Measurements from ENCODE around the gene CCDC106.

The CCDC106 gene

DNA sequence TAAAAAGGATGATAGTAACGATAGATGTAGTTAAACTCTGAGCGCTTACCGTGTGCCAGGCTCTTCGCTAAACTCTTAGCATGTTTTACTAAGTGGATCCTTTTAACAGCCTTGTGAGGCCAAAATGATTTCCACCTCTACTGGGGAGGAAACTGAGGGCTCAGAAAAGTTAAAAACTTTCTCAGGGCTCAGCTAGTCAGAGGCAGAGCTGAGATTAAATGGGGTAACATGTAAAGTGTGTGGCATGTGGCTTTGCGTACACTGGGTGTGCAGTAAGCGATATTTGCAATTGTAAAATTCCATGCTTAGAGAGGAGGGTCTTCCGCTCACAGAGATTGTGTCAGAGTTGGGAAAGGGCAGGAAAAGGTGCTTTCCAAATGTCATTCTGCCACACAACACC is 8.5 kb downstream of the CCDC106 start:
- Histone ChIP-seq H3K4me3 (ENCODE audit: low read length) (peak overlapping the region; percentile 97), H3K9ac (ENCODE audit: low read depth, low read length) (peak overlapping the region; percentile 98), H3K27me3 (ENCODE audit: insufficient read depth, low read length) (no peaks in the 10 kb centered on the region), H3K9me3 (ENCODE audit: insufficient read depth, low read depth, low read length) (no peaks in the 10 kb centered on the region), H3K4me1 (ENCODE audit: insufficient read depth, low read length) (peaks cover 18% of the 10 kb centered on the region), H3K27ac (ENCODE audit: low read length) (no peak overlapping the region), H3K36me3 (ENCODE audit: insufficient read depth, low read depth, low read length) (peaks cover 39% of the 10 kb centered on the region)

DNA sequence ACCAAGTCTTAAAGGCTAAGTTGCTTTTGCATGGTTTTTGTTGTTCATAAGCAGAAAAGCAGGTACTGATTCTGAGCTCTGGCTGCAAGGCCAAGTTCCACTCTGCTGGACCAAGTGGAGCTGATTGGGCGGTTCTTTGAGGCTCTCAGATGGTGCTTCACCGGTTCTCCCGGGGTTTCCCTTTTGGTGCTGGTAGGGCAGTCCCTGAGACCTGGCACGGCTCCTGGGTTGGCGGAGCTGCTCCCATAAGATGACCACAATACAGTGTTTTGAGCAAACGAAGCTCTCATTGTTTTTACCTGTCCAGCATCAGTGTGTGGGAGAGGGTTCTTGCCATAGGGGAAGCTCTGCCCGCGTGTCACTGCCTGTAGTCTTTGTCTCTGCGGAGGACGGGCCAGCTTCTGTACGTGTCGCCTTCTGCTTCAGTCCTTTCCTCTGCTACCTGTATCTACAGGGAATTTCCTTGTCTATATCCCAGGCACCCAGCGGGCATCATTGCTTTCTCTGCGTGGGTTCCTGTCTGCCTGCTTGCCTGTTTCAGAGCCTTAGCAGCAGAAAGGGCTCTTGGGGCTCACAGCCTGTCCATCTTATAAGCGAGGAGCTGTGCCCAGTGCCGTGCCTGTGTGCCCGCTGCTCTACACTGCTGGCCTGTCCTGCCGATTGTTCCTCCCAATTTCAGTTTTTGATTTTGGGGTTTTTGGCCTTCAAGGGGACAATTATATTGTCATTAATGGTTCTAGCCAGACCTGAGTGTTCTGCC is 9.2 kb downstream of the CCDC106 start:
- Histone ChIP-seq H3K4me3 (ENCODE audit: low read length) (peak overlapping the region; percentile 97), H3K36me3 (ENCODE audit: insufficient read depth, low read depth, low read length) (peaks cover 45% of the 10 kb centered on the region), H3K9ac (ENCODE audit: low read depth, low read length) (peak overlapping the region; percentile 98), H3K9me3 (ENCODE audit: insufficient read depth, low read depth, low read length) (no peaks in the 10 kb centered on the region), H3K27me3 (ENCODE audit: insufficient read depth, low read length) (no peaks in the 10 kb centered on the region), H3K27ac (ENCODE audit: low read length) (no peak overlapping the region), H3K4me1 (ENCODE audit: insufficient read depth, low read length) (peaks cover 18% of the 10 kb centered on the region)

DNA sequence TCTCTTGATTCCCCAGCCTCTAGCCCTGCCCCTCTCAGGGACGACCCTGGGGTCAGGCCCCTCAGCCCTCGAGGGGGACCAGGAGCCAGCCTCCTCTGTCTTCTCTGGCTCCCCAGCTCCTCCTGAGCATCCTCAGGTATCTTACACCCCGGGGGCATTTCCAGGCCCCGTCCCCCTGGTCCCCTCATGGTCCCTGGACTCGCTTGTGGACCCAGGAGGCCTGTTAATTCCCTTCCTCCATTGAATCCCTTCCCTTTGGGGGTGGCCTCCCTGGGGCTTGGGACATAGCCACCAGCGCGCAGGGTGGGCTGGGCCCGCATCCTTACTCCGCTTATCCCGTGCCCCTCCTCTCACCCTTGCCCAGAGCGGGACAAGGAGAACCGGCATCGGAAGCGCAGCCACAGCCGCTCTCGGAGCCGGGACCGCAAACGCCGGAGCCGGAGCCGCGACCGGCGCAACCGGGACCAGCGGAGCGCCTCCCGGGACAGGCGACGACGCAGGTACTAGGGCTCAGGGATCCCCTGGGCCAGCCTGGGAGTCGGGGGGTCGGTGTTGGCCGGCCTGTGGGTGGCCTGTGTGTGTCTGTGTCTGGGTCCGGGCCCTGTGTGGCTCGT is 10.9 kb downstream of the CCDC106 start:
- H3K36me3 ChIP-seq (ENCODE audit: insufficient read depth, low read depth, low read length): peaks cover 63% of the 10 kb centered on the region
- H3K4me3 ChIP-seq (ENCODE audit: low read length): no peak overlapping the region
- no peak overlapping the region for H3K27ac ChIP-seq (ENCODE audit: low read length)
- H3K9me3 ChIP-seq (ENCODE audit: insufficient read depth, low read depth, low read length): no peaks in the 10 kb centered on the region
- H3K27me3 ChIP-seq (ENCODE audit: insufficient read depth, low read length): no peaks in the 10 kb centered on the region
- H3K9ac ChIP-seq (ENCODE audit: low read depth, low read length): 0 out of 2 replicates have a peak overlapping the region, but pooled peaks have one; percentile 30
- H3K4me1 ChIP-seq (ENCODE audit: insufficient read depth, low read length): peaks cover 18% of the 10 kb centered on the region

DNA sequence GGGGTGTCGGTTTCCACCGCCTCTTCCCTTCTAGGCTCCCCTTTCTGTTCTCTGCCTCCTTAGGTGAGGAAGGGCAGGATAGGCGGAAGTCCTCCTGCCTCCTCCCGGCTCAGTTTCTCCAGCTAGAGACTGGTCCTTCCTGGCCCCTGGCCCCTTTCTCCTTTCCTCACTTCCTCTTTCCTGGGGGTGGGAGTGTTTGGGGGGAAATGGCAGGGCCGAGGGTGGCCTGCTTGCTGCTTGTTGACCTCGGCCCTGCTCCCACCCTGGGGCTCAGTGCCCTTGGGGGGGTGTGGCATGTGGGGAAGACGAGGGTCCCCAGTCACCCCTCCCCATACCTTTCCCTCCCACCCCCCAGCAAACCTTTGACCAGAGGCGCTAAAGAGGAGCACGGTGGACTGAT is 11.8 kb downstream of the CCDC106 start:
- Histone ChIP-seq H3K36me3 (ENCODE audit: insufficient read depth, low read depth, low read length) (peaks cover 72% of the 10 kb centered on the region), H3K4me3 (ENCODE audit: low read length) (no peak overlapping the region), H3K9ac (ENCODE audit: low read depth, low read length) (0 out of 2 replicates have a peak overlapping the region, but pooled peaks have one; percentile 30), H3K27me3 (ENCODE audit: insufficient read depth, low read length) (no peaks in the 10 kb centered on the region), H3K9me3 (ENCODE audit: insufficient read depth, low read depth, low read length) (no peaks in the 10 kb centered on the region), H3K4me1 (ENCODE audit: insufficient read depth, low read length) (peaks cover 18% of the 10 kb centered on the region), H3K27ac (ENCODE audit: low read length) (no peak overlapping the region)

DNA sequence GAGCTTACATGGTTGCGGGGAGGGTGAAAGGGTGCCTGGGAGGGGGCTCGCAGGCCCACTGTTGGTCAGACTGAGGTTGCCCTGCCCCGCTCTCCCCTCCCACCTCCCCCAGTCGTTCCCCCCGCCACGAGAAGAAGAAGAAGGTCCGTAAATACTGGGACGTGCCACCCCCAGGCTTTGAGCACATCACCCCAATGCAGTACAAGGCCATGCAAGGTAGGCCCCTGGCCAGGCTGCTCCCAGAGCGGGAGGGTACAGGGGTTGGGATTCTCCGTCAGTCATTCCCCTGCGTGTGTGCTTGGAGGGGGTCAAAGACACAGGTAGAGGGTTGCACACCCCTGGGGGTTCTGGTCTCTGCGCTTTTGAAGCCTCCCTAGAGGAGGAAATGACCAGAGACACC is 12.4 kb downstream of the CCDC106 start:
- no peak overlapping the region for H3K27ac ChIP-seq (ENCODE audit: low read length)
- peaks cover 18% of the 10 kb centered on the region for H3K4me1 ChIP-seq (ENCODE audit: insufficient read depth, low read length)
- no peak overlapping the region for H3K4me3 ChIP-seq (ENCODE audit: low read length)
- H3K36me3 ChIP-seq (ENCODE audit: insufficient read depth, low read depth, low read length): peaks cover 77% of the 10 kb centered on the region
- no peak overlapping the region for H3K9ac ChIP-seq (ENCODE audit: low read depth, low read length)
- H3K9me3 ChIP-seq (ENCODE audit: insufficient read depth, low read depth, low read length): no peaks in the 10 kb centered on the region
- no peaks in the 10 kb centered on the region for H3K27me3 ChIP-seq (ENCODE audit: insufficient read depth, low read length)

DNA sequence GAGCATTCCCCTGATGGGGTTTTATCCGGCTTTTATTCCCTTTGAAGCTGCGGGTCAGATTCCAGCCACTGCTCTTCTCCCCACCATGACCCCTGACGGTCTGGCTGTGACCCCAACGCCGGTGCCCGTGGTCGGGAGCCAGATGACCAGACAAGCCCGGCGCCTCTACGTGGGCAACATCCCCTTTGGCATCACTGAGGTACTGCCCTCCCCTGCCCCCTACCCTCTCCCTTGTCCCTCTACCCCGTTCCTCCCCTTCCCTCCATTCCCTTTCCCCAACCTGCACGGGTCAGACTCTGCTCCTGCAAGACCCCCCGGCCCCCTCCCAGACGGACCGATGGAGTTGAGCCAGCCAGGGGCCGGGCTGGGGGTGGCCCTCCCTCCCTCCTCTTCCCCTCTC is 13.0 kb downstream of the CCDC106 start:
- Histone ChIP-seq H3K4me3 (ENCODE audit: low read length) (no peak overlapping the region), H3K4me1 (ENCODE audit: insufficient read depth, low read length) (peaks cover 18% of the 10 kb centered on the region), H3K9me3 (ENCODE audit: insufficient read depth, low read depth, low read length) (no peaks in the 10 kb centered on the region), H3K27me3 (ENCODE audit: insufficient read depth, low read length) (no peaks in the 10 kb centered on the region), H3K36me3 (ENCODE audit: insufficient read depth, low read depth, low read length) (peaks cover 83% of the 10 kb centered on the region), H3K27ac (ENCODE audit: low read length) (no peak overlapping the region), H3K9ac (ENCODE audit: low read depth, low read length) (no peak overlapping the region)

DNA sequence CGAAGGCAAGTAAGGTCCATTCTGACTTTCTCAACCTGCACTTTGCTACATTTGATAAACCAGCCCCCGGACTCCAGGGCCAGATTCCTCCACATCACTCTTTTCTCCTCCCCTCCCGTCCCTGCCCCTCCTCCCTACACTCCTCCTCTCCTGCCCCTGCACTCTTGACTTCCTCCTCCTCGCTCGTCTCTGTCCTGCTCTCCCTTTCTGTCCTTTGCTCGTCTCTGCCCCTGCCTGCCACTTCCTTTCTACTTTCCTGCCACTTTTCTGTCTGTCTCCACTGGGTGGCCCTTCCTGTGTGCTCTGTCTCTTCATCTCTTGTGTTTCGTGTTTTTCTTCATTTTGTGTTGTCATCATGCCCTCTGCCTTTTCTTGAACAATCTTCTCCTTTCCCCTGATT is 13.8 kb downstream of the CCDC106 start:
- peaks cover 12% of the 10 kb centered on the region for H3K4me1 ChIP-seq (ENCODE audit: insufficient read depth, low read length)
- H3K4me3 ChIP-seq (ENCODE audit: low read length): no peak overlapping the region
- no peak overlapping the region for H3K27ac ChIP-seq (ENCODE audit: low read length)
- peaks cover 88% of the 10 kb centered on the region for H3K36me3 ChIP-seq (ENCODE audit: insufficient read depth, low read depth, low read length)
- no peaks in the 10 kb centered on the region for H3K27me3 ChIP-seq (ENCODE audit: insufficient read depth, low read length)
- H3K9ac ChIP-seq (ENCODE audit: low read depth, low read length): no peak overlapping the region
- H3K9me3 ChIP-seq (ENCODE audit: insufficient read depth, low read depth, low read length): no peaks in the 10 kb centered on the region

DNA sequence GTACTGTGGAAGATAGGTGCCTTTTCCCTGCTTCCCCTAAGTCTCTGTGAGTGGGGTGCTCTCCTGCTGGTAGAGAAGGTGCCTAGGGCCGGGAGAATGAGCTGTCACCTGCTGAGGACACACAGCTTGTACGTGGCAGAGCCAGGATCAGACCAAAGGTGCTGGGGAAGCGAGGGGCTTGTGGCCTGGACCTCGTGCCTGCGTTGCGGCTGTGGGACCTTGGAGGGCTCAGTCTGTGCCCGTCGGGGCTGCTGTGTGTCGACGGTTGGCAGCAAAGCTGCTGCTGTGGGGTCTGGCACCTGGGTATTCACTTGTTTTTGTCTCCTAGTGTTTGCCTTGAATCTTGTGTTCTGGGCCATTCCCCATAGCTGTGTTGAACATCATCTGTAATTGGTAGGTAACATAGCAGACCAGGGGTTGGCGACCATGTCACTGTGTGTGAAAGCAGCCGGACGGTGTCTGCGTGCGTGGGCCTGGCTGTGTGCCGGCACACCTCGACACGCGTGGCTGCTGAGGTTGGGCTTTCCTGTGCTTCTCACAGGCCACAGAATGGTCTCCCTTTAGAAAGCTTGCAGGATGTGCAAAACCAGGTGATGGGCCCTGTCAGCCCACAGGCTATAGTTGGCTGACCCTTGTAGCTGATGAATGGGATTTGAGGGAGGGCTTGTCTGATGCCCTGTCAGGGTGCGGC is 16.0 kb downstream of the CCDC106 start:
- Histone ChIP-seq H3K4me1 (ENCODE audit: insufficient read depth, low read length) (no peaks in the 10 kb centered on the region), H3K9me3 (ENCODE audit: insufficient read depth, low read depth, low read length) (no peaks in the 10 kb centered on the region), H3K36me3 (ENCODE audit: insufficient read depth, low read depth, low read length) (peaks cover 99% of the 10 kb centered on the region), H3K27ac (ENCODE audit: low read length) (no peak overlapping the region), H3K27me3 (ENCODE audit: insufficient read depth, low read length) (no peaks in the 10 kb centered on the region), H3K4me3 (ENCODE audit: low read length) (no peak overlapping the region), H3K9ac (ENCODE audit: low read depth, low read length) (no peak overlapping the region)

DNA sequence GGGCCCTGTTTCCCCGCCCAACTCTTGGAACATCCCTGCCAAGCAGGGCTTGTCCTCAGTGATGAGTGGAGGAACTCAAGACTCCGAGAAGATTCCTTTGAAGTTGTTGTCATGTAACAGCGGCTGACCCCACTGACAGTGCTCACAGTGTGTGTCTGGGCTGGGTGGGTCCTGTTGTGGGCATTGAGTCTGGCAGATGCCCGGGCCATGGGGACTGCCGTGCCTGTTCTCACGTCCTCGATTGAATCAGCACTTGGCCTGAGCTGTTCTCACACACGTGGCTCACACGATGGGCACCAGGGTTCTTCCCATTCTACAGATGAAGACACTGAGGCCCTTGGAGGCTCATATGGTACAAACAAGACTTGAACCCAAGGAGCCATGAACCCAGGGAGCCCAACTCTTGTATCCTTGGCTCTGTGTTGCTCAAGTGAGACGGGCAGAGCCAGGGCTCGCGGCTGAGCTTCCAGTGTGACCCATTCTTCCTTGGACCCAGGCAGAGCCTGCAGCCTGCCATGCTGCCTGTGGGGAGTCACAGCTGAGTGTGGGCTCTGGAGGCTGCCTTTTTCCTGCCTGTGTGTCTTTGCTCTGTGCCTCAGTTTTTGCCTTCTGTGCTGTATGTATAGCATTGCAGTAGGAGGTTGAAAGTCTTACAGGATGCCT is 18.5 kb downstream of the CCDC106 start:
- H3K9ac ChIP-seq (ENCODE audit: low read depth, low read length): no peak overlapping the region
- no peaks in the 10 kb centered on the region for H3K27me3 ChIP-seq (ENCODE audit: insufficient read depth, low read length)
- peaks cover 95% of the 10 kb centered on the region for H3K36me3 ChIP-seq (ENCODE audit: insufficient read depth, low read depth, low read length)
- no peaks in the 10 kb centered on the region for H3K4me1 ChIP-seq (ENCODE audit: insufficient read depth, low read length)
- no peak overlapping the region for H3K4me3 ChIP-seq (ENCODE audit: low read length)
- H3K27ac ChIP-seq (ENCODE audit: low read length): no peak overlapping the region
- no peaks in the 10 kb centered on the region for H3K9me3 ChIP-seq (ENCODE audit: insufficient read depth, low read depth, low read length)

DNA sequence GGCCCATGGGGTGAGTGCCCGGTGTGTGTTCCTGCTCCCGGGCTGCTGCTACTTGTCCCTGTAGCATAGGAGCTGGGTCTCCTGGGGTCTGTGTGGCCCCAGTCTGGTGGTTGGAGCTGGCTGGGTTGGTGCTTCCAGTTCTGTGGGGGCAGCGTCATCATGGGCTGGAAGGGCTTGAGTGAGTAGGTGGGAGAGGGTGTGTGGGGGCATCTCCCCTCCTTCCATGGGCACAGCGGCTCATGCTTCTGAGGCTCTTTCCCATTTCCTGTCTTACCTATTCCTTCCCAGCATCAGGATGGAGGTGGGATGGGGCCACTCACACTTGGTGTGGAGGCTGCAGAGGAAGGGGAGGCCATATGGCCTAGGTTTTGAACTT is 19.0 kb downstream of the CCDC106 start:
- H3K9me3 ChIP-seq (ENCODE audit: insufficient read depth, low read depth, low read length): no peaks in the 10 kb centered on the region
- no peak overlapping the region for H3K27ac ChIP-seq (ENCODE audit: low read length)
- H3K9ac ChIP-seq (ENCODE audit: low read depth, low read length): no peak overlapping the region
- no peaks in the 10 kb centered on the region for H3K4me1 ChIP-seq (ENCODE audit: insufficient read depth, low read length)
- no peaks in the 10 kb centered on the region for H3K27me3 ChIP-seq (ENCODE audit: insufficient read depth, low read length)
- peaks cover 91% of the 10 kb centered on the region for H3K36me3 ChIP-seq (ENCODE audit: insufficient read depth, low read depth, low read length)
- no peak overlapping the region for H3K4me3 ChIP-seq (ENCODE audit: low read length)

DNA sequence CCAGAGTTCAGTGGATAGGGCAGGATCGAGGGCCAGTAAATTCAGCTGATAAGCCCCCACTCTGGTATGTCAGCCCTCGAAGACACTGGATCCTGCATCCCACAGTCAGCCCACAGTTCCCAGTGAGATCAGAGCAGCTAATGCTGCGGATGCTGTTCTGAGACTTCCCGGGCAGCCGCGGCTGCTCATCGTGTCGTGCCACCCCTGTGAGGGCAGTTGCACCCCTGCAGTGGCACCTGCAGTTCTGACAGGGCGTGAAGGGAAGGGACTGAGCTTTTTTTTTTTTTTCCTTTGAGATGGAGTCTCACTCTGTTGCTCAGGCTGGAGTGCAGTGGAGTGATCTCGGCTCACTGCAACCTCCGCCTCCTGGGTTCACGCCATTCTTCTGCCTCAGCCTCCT is 19.5 kb downstream of the CCDC106 start:
- H3K36me3 ChIP-seq (ENCODE audit: insufficient read depth, low read depth, low read length): peaks cover 91% of the 10 kb centered on the region
- no peak overlapping the region for H3K27ac ChIP-seq (ENCODE audit: low read length)
- no peaks in the 10 kb centered on the region for H3K27me3 ChIP-seq (ENCODE audit: insufficient read depth, low read length)
- H3K9me3 ChIP-seq (ENCODE audit: insufficient read depth, low read depth, low read length): no peaks in the 10 kb centered on the region
- H3K4me1 ChIP-seq (ENCODE audit: insufficient read depth, low read length): no peaks in the 10 kb centered on the region
- no peak overlapping the region for H3K9ac ChIP-seq (ENCODE audit: low read depth, low read length)
- H3K4me3 ChIP-seq (ENCODE audit: low read length): no peak overlapping the region
